Spleen (tissue), 7 donors: ENCODE measurements around the gene GMDS.

ENCODE experiments used
- CTCF ChIP-seq, 11 experiments: fragments of 200-600 bp in 7 of 11; fragments of 450-650 bp in 4 of 11; sonication (generic) in 4 of 11; IDR thresholded peaks in 8 of 11; conservative IDR thresholded peaks in 3 of 11; 1 replicate in 7 of 11; 2 replicates in 4 of 11; pipeline versions ENCODE4 v1.4.0 to v1.8.0; 2016 to 2021; ENCODE audit warnings: antibody characterized with exemption in 11 of 11, inconsistent platforms in 4 of 11, mild to moderate bottlenecking in 1 of 11
- POLR2A ChIP-seq, 3 donors: fragments of 450-650 bp; IDR thresholded peaks; one replicate each; pipeline ENCODE4 v1.5.1; 2017; ENCODE audit warnings: antibody characterized with exemption in 3 of 3, mild to moderate bottlenecking in 1 of 3
- POLR2AphosphoS5 ChIP-seq, 3 donors: sonication (generic); formaldehyde crosslinking; IDR thresholded peaks; one replicate each; pipeline ENCODE4 v1.5.1; 2017; ENCODE audit warnings: antibody characterized with exemption in 3 of 3
- donor health status: DM: no; HTN: no; CAD: no; lungs with moderate emphysema.
- donor health status: DM: no; HTN: no; CAD: no.
- donor health status: DM: no; HTN: no; CAD: no.

- TF ChIP-seq CTCF (IDR thresholded peaks at IDR 0.05 in 8 of 11, conservative IDR thresholded peaks at IDR 0.05 in 3 of 11) = no peak
- TF ChIP-seq POLR2A (IDR thresholded peaks at IDR 0.05) = no peak
- no peak for TF ChIP-seq POLR2AphosphoS5 (IDR thresholded peaks at IDR 0.05)
These were observed 258.8 kb downstream of the GMDS start for GRCh38 chr6:1986454-1987243.
